GM12872 (cell line): Measurements from ENCODE around the gene FBXL17.

Source experiments
- CTCF ChIP-seq: IDR thresholded peaks from 3 replicates; pipeline ENCODE4 v1.5.1; 2011; ENCODE audit warnings: low read depth, mild to moderate bottlenecking, low read length, moderate library complexity; ENCODE audit not compliant: insufficient read depth

The FBXL17 gene

DNA sequence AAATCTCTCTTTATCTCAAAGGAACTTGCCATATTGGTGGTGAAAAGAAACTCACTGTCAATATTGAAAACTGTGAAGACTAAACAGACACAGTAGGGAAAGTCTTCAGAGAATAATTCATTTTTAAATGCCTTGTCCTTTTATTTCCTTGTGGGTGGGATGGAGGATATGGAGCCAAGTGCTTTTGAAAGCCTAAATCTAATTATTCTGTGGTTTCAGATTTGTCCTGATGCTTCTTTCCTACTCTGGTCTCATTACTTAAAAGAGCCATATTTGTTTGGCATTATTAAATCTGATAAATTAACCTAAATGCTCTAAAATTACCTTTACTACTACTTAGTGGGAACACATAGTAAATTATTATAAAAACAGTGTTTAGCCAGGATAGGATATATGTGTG, 452.8 kb downstream of the FBXL17 start:
- TF ChIP-seq CTCF = no peak

GRCh38 chr5:107926121-107926520, 455.8 kb downstream of the FBXL17 start:
- no peak for TF ChIP-seq CTCF

DNA sequence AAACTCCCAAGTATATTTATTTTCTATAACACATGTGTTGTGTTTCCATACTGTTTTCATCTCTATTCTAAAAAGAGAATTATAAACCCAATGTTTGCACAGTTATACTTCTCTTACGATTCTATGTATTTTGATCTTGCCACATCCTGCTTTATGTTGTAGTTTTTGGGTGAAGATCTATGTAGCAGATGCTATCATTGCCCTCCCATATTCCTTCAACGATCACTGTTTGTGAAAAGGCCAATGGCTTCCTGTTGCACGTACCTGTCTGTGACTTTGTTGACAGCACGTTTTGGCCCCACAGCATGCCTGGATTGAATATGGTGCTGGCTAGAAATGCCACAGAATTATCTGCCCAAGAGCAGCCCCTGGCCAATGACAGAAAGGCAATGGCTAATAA, 456.7 kb downstream of the FBXL17 start:
- no peak for TF ChIP-seq CTCF

- TF ChIP-seq CTCF = no peak
Measured at GRCh38 chr5:107919969-107920368, 461.9 kb downstream of the FBXL17 start.

DNA sequence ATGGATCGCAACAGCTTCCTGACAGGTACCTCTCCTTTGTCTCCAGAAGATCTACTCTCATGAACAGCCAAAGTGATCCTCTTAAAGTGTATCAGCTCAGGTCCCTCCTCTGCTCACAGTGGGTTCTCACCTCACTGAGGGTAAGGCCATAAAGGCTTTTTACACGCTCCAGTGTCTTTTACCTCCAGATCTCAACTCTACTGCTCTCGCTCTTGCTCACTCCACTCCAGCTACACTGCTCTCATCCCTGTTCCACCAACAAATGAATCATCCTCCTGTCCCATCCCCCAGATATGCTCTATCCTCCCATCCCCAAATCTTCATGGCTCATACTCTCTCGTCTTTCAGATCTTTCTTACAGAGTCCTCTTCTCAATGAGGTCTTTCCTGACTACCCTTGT, 462.5 kb downstream of the FBXL17 start:
- no peak for TF ChIP-seq CTCF

GRCh38 chr5:107917983-107918382, 463.9 kb downstream of the FBXL17 start:
- no peak for TF ChIP-seq CTCF

DNA sequence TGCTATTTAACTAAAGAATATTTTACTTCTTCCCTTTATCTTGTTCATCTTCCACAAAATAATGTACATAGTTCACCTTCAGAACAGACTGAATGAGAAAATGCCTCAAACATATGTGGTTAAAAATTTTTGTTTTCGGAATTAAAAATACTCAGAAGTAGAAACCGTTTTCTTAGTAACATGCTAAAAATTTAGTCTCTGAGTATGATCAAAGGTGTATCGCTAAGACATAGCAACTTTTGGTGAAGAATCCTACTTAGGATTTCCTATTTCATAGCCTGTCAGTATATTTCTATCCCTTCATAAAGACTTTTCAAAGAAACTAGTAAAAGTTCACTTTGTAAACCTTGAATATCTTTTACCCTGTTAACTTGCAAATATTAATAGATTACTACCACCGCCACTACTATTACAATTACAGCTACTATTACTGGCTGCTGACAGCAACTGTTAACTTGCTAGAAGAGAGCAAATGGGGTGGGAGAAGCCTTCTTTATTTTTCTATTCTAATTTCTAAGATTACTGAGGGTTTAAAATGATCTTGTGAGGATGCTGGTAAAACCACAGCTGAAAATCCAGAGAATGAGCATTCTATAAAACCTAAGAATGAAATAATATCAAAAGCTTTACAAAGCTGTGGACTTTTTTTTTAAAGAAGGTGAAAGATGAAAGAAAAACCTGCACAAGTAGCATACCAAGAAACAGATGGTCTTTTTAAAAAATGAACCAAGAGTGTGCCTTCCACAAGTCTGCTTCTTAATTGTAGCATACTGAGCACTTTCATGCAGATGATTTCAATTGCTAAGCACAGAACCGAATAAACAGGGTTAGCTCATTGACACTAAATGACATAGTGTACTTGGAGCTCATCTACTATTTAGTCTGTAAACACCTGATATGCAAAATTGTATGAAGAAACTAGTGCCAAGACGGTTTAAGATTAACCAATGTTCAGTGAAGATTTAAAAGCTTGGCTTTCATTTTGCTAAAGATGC, 464.9 kb downstream of the FBXL17 start:
- no peak for TF ChIP-seq CTCF
